ENCODE data around the gene STUB1. TPM values are rescaled to one million over a fixed set of nuclear protein-coding genes. Genes with fewer than 3 reads are reported as not detected.
A peak's percentile ranks its signal among the peaks of the same experiment; 100 is the strongest.

STUB1 gene
- total RNA-seq, 1 donor from 2014 or later: 124 TPM

- no peak overlapping the region for H3K4me3 ChIP-seq
- H3K27me3 ChIP-seq: no peaks in the 10 kb centered on the region
- DNase-seq (ENCODE audit: extremely low spot score in 2 of 2): no peak
- intact Hi-C loops (cut with DNase I): no loop called here
- no peak overlapping the region for H3K27ac ChIP-seq
- TF ChIP-seq CTCF (IDR thresholded peaks at IDR 0.05): no peak
- TF ChIP-seq POLR2A (IDR thresholded peaks at IDR 0.05): no peak
- no peak for TF ChIP-seq POLR2AphosphoS5 (IDR thresholded peaks at IDR 0.05; ENCODE audit: insufficient read depth in 1 of 2, low read depth in 1 of 2)
- H3K4me1 ChIP-seq: peaks cover 10% of the 10 kb centered on the region
- no peaks in the 10 kb centered on the region for H3K9me3 ChIP-seq
- H3K36me3 ChIP-seq: no peaks in the 10 kb centered on the region
These were observed 26.2 kb upstream of the STUB1 start for GRCh38 chr16:654034-654433.

- intact Hi-C loops (cut with DNase I): no loop called here
- H3K27ac ChIP-seq: no peak overlapping the region
These were observed 22.7 kb upstream of the STUB1 start for GRCh38 chr16:657487-657886.

GRCh38 chr16:658679-659571 is 21.3 kb upstream of the STUB1 start:
- Histone ChIP-seq H3K36me3 (no peaks in the 10 kb centered on the region), H3K4me1 (peaks cover 18% of the 10 kb centered on the region), H3K27me3 (no peaks in the 10 kb centered on the region), H3K27ac (no peak overlapping the region), H3K4me3 (no peak overlapping the region), H3K9me3 (no peaks in the 10 kb centered on the region)
- intact Hi-C loops (cut with DNase I): no loop called here
- no peak for DNase-seq (ENCODE audit: extremely low spot score in 2 of 2)
- TF ChIP-seq CTCF (IDR thresholded peaks at IDR 0.05) (no peak), POLR2AphosphoS5 (IDR thresholded peaks at IDR 0.05; ENCODE audit: insufficient read depth in 1 of 2, low read depth in 1 of 2) (no peak), POLR2A (IDR thresholded peaks at IDR 0.05) (no peak)

More at GRCh38 chr16:657487-657886, 22.7 kb upstream of the STUB1 start:
- Histone ChIP-seq H3K4me3 (no peak overlapping the region), H3K9me3 (no peaks in the 10 kb centered on the region), H3K4me1 (peaks cover 18% of the 10 kb centered on the region), H3K36me3 (no peaks in the 10 kb centered on the region), H3K27me3 (no peaks in the 10 kb centered on the region)
- DNase-seq (ENCODE audit: extremely low spot score in 2 of 2): no peak
- TF ChIP-seq CTCF (IDR thresholded peaks at IDR 0.05): no peak
- no peak for TF ChIP-seq POLR2A (IDR thresholded peaks at IDR 0.05)
- no peak for TF ChIP-seq POLR2AphosphoS5 (IDR thresholded peaks at IDR 0.05; ENCODE audit: insufficient read depth in 1 of 2, low read depth in 1 of 2)

GRCh38 chr16:659618-660017 is 20.6 kb upstream of the STUB1 start:
- TF ChIP-seq POLR2A (IDR thresholded peaks at IDR 0.05): no peak
- no peak for TF ChIP-seq POLR2AphosphoS5 (IDR thresholded peaks at IDR 0.05; ENCODE audit: insufficient read depth in 1 of 2, low read depth in 1 of 2)
- Histone ChIP-seq H3K4me1 (peaks cover 18% of the 10 kb centered on the region), H3K27me3 (no peaks in the 10 kb centered on the region), H3K27ac (no peak overlapping the region), H3K9me3 (no peaks in the 10 kb centered on the region), H3K36me3 (no peaks in the 10 kb centered on the region), H3K4me3 (no peak overlapping the region)
- no peak for DNase-seq (ENCODE audit: extremely low spot score in 2 of 2)
- intact Hi-C loops (cut with DNase I): no loop called here

- no peak for TF ChIP-seq POLR2AphosphoS5 (IDR thresholded peaks at IDR 0.05; ENCODE audit: insufficient read depth in 1 of 2, low read depth in 1 of 2)
- no peak for TF ChIP-seq CTCF (IDR thresholded peaks at IDR 0.05)
- TF ChIP-seq POLR2A (IDR thresholded peaks at IDR 0.05): no peak
- no peaks in the 10 kb centered on the region for H3K36me3 ChIP-seq
- peak overlapping the region; percentile 75 for H3K27ac ChIP-seq
- intact Hi-C loops (cut with DNase I): no loop called here
- no peaks in the 10 kb centered on the region for H3K27me3 ChIP-seq
- H3K9me3 ChIP-seq: no peaks in the 10 kb centered on the region
- peak overlapping the region in 1 of 2 donors; percentile 36 for H3K4me3 ChIP-seq
- no peak for DNase-seq (ENCODE audit: extremely low spot score in 2 of 2)
- H3K4me1 ChIP-seq: peaks cover 18% of the 10 kb centered on the region
These were observed 20.1 kb upstream of the STUB1 start for GRCh38 chr16:660132-660458.

All from vagina (tissue), 2 donors.